OCI-LY3 (cell line): ENCODE measurements around the gene MAFG.

Source experiments
- H2AFZ ChIP-seq: fragments of 200-600, 300-600 bp; shearing (Covaris generic); 2 replicates; pipeline ENCODE4 v1.6.0; 2014; ENCODE audit warnings: antibody characterized with exemption, low read depth, low read length
- H3K27ac ChIP-seq: fragments of 200-600, 300-600 bp; sonication (generic); 2 replicates; pipeline ENCODE4 v1.5.1; 2014; ENCODE audit warnings: mild to moderate bottlenecking, low read length, moderate library complexity, mixed read lengths
- H3K27me3 ChIP-seq: fragments of 200-600, 300-600 bp; sonication (generic); 2 replicates; pipeline ENCODE4 v1.6.1; 2014; ENCODE audit warnings: low read depth, low read length, mixed read lengths
- H3K36me3 ChIP-seq: fragments of 200-600, 300-600 bp; sonication (generic); replicated peaks from 2 replicates; pipeline ENCODE3; 2014; ENCODE audit warnings: low read depth, low read length, mixed read lengths
- H3K4me1 ChIP-seq: fragments of 300-600, 200-600 bp; sonication (generic); 2 replicates; pipeline ENCODE4 v1.6.1; 2014; ENCODE audit warnings: low read length, mixed read lengths
- H3K4me2 ChIP-seq: fragments of 200-600, 300-600 bp; sonication (generic); 2 replicates; pipeline ENCODE4 v1.6.1; 2014; ENCODE audit warnings: low read length, mixed read lengths
- H3K4me3 ChIP-seq: fragments of 300-600, 200-600 bp; sonication (generic); 2 replicates; pipeline ENCODE4 v1.5.1; 2014; ENCODE audit warnings: antibody characterized with exemption, mild to moderate bottlenecking, low read length, moderate library complexity
- H3K79me2 ChIP-seq: fragments of 300-600, 200-600 bp; shearing (Covaris generic); 2 replicates; pipeline ENCODE4 v1.6.1; 2014; ENCODE audit warnings: mild to moderate bottlenecking, low read length, mixed read lengths
- H3K9ac ChIP-seq: fragments of 300-600, 200-600 bp; shearing (Covaris generic); 2 replicates; pipeline ENCODE4 v1.6.0; 2014; ENCODE audit warnings: mild to moderate bottlenecking, low read length, moderate library complexity
- H3K9me3 ChIP-seq: fragments of 200-600, 300-600 bp; shearing (Covaris generic); 2 replicates; pipeline ENCODE4 v1.6.1; 2014; ENCODE audit warnings: low read length, mixed read lengths; ENCODE audit not compliant: insufficient read depth
- H4K20me1 ChIP-seq: fragments of 200-600, 300-600 bp; sonication (generic); 2 replicates; pipeline ENCODE4 v1.6.1; 2016; ENCODE audit warnings: low read length, mixed read lengths; ENCODE audit not compliant: insufficient read depth
- CTCF ChIP-seq: fragments of 200-600, 300-600 bp; sonication (generic); IDR thresholded peaks from 2 replicates; pipeline ENCODE4 v1.5.1; 2014; ENCODE audit warnings: antibody characterized with exemption, low read length, low read depth
- EZH2phosphoT487 ChIP-seq: fragments of 200-600 bp; shearing (Covaris generic); IDR thresholded peaks from 2 replicates; pipeline ENCODE4 v1.6.1; 2018; ENCODE audit warnings: antibody characterized with exemption, mixed run types, low read depth

MAFG gene

GRCh38 chr17:81956607-81957589 lies 29.4 kb upstream of the MAFG start:
- Histone ChIP-seq H3K9me3 (no peaks in the 10 kb centered on the region), H4K20me1 (no peaks in the 10 kb centered on the region), H2AFZ (no peak overlapping the region), H3K4me3 (no peak overlapping the region), H3K4me2 (no peak overlapping the region), H3K4me1 (no peaks in the 10 kb centered on the region), H3K27me3 (no peaks in the 10 kb centered on the region), H3K36me3 (no peaks in the 10 kb centered on the region), H3K27ac (no peak overlapping the region), H3K79me2 (no peaks in the 10 kb centered on the region), H3K9ac (no peak overlapping the region)
- TF ChIP-seq CTCF (no peak), EZH2phosphoT487 (no peak)

GRCh38 chr17:81955756-81956544 lies 28.4 kb upstream of the MAFG start:
- Histone ChIP-seq H4K20me1 (no peaks in the 10 kb centered on the region), H3K4me1 (no peaks in the 10 kb centered on the region), H3K9ac (no peak overlapping the region), H3K27ac (no peak overlapping the region), H3K4me3 (no peak overlapping the region), H3K36me3 (no peaks in the 10 kb centered on the region), H3K79me2 (no peaks in the 10 kb centered on the region), H2AFZ (no peak overlapping the region), H3K9me3 (no peaks in the 10 kb centered on the region), H3K4me2 (no peak overlapping the region), H3K27me3 (no peaks in the 10 kb centered on the region)
- TF ChIP-seq CTCF (no peak), EZH2phosphoT487 (no peak)

DNA sequence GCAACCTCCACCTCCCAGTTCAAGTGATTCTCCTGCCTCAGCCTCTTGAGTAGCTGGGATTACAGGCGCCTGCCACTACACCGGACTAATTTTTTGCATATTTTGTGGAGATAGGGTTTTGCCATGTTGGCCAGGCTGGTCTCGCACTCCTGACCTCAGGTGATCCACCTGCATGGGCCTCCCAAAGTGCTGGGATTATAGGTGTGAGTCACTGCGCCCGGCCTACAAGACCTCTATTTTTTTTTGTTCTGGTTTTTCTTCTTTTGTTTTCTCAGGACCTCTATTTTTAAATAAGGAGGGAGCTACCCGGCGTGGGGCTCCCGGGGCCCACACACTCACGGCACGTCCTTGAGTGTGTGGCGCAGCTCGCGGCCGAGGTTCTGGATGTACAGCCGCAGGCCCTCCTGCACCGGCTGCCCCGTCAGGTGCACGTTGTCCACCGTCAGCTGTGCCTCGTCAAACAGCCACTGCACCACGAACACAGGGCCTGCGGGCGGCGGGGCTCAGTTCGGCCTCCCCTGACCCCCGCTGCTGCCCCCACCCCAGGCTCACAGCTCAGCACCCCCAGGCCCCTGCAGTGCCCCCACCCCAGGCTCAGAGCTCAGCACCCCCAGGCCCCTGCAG lies 27.6 kb upstream of the MAFG start:
- H3K9me3 ChIP-seq = no peaks in the 10 kb centered on the region
- H3K27ac ChIP-seq = no peak overlapping the region
- TF ChIP-seq CTCF = no peak
- TF ChIP-seq EZH2phosphoT487 = no peak
- H3K27me3 ChIP-seq = no peaks in the 10 kb centered on the region
- no peak overlapping the region for H2AFZ ChIP-seq
- no peaks in the 10 kb centered on the region for H4K20me1 ChIP-seq
- no peaks in the 10 kb centered on the region for H3K36me3 ChIP-seq
- H3K4me2 ChIP-seq = no peak overlapping the region
- no peak overlapping the region for H3K9ac ChIP-seq
- H3K79me2 ChIP-seq = no peaks in the 10 kb centered on the region
- no peaks in the 10 kb centered on the region for H3K4me1 ChIP-seq
- no peak overlapping the region for H3K4me3 ChIP-seq
